Activated naive CD4-positive, alpha-beta T cell treated with anti-CD3 and anti-CD28 coated beads, Interleukin-2, amount 50 U/mL, for 72 hours (primary cell): Measurements from ENCODE around the gene IL1RAPL2. TPM values are rescaled to one million over a fixed set of nuclear protein-coding genes. Genes with fewer than 3 reads are reported as not detected.
"Not testable (repeated sequence)": the region's sequence is repeated elsewhere in the genome, so short reads cannot be mapped to it uniquely, and the experiment has no call there.

ENCODE experiments used
- ATAC-seq, 2 donors: fragments of 150-1000 bp; cut with Tn5 transposase; 2 replicates each; pipeline ENCODE4 v1.10.0; 2021; ENCODE audit warnings: mild to moderate bottlenecking in 2 of 2, moderate library complexity in 2 of 2
- DNase-seq, 2 donors: peaks; one replicate each; pipeline ENCODE4 v3.0.0; 2021 to 2022; ENCODE audit warnings: low spot score in 2 of 2
- H3K27ac Mint-ChIP-seq, 2 donors: one replicate each; pipeline ENCODE4 v1.8.0; 2022; ENCODE audit warnings: mild to moderate bottlenecking in 2 of 2, mixed read lengths in 2 of 2
- H3K36me3 Mint-ChIP-seq, 2 donors: one replicate each; pipeline ENCODE4 v1.8.0; 2022; ENCODE audit warnings: mixed read lengths in 2 of 2
- H3K9me3 Mint-ChIP-seq, 2 donors: one replicate each; pipeline ENCODE4 v1.8.0; 2022; ENCODE audit warnings: mixed read lengths in 2 of 2
- total RNA-seq, 2 donors: library from RNA; stranded (reverse); gene quantifications; one replicate each; pipeline ENCODE4 v1.2.3, GENCODE V29; 2022

Gene IL1RAPL2
- total RNA-seq, 2 donors from 2014 or later: not detected

DNA sequence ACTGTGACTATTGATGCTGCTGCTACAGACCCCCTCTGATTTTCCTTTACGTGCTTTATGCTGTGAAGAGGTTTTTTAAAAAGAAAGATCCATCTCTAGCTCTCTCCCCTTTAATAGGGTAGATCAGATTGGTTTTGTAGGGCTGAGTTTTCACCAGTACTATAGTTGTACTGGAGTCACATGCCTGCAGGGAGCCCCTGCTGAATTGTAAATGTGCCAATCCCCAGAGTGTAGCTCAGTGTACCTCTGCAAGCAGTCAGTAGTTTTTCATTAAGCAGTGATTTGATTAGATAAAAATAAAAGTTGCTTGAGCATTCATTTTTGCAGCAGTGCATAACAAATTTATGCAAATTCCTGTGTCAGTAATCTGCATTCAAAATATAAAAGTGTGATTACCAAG is 179.2 kb downstream of the IL1RAPL2 start:
- Mint-ChIP-seq H3K9me3 (no peaks in the 10 kb centered on the region), H3K27ac (no peak overlapping the region), H3K36me3 (no peaks in the 10 kb centered on the region)
- ATAC-seq (no peak), DNase-seq (no peak)

DNA sequence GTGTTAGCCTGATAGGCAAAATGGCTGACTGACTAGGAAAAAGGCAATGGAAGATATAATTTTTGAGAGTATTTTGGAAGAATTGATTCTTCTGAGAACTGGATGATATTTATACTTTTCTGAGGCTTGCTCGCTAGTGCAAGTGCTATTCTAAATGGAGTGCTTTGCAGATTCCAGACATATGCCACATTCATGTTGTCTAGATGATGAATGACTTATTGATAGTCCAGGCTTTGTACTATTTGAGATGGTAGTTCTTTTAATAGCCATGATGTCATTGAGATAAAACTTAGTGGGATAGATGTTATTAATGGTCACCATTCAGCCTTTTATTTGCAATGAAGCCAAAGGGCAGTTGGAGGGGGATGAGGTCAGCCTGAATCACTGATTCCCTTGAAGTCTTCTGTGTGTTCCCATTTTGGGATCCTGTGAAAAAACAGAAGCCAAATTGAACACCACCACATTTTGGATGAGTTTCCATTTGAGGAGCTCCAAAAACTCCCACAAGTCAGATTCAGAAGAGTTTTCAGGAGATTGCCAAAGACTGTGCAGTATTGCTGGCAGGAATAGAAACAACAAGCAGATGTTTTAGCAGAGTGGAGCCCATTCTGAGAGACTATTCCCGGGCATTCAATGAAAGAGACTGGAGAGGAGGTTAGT is 184.1 kb downstream of the IL1RAPL2 start:
- DNase-seq: no peak
- Mint-ChIP-seq H3K27ac (no peak overlapping the region), H3K36me3 (no peaks in the 10 kb centered on the region), H3K9me3 (no peaks in the 10 kb centered on the region)
- no peak for ATAC-seq

DNA sequence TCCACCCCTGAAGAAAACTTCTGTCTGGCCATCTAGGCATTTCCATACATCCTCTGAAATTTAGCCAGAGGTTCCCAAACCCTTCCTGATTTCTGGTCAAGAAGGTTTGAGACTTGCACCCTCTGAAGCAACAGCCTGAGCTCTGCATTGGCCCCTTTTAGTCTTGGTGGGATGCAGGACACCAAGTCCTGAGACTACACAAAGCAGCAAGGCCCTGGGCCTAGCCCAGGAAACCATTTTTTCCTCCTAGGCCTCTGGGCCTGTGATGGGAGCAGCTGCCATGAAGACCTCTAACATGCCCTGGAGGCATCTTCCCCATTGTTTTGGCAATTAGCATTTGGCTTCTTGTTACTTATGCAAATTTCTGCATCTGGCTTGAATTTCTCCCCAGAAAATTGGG is 196.6 kb downstream of the IL1RAPL2 start:
- no peak for DNase-seq
- ATAC-seq: no peak
- H3K9me3 Mint-ChIP-seq: peaks cover 10 to 14% of the 10 kb centered on the region in 2 donors
- H3K36me3 Mint-ChIP-seq: peaks cover 7 to 9% of the 10 kb centered on the region in 2 donors
- no peak overlapping the region for H3K27ac Mint-ChIP-seq

DNA sequence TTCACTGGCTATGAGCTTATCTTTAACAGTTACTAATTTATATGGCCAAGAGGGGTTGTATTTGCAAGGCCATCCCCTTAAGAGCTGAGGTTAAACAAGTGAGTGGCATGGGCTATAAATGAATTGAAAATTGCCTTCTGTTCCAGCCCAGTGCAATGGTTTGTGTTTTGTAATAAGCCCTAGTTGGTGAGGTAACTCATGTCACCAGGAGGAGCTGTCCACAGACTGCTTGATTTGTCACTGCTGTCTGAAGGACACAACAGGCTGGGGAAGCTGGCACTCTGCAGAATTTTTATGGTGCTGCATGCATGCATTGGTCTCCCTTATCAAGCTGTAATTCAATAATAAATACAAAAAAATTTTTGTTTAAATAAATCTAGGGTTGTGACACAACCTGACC is 223.8 kb downstream of the IL1RAPL2 start:
- ATAC-seq (no peak), DNase-seq (no peak)
- Mint-ChIP-seq H3K27ac (no peak overlapping the region), H3K36me3 (no peaks in the 10 kb centered on the region), H3K9me3 (no peaks in the 10 kb centered on the region)

DNA sequence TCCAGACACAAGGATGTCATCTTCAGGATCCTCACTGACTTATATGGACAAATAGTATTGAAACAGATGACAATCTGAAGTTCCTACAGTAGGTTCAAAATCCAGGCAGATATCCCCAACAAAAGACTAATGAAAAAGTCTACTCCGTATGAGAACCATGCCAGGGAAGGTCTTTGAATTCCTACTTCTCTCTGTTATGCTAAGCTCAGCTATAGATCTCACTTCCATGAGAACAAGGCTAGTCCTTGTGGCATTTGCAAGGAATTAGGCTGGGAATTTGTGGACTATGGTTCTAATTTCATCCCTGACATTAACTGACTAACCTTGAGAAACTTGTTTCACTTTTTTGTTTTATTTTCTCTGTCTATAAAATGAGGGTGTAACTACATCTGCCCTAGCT is 229.8 kb downstream of the IL1RAPL2 start:
- Mint-ChIP-seq H3K27ac (no peak overlapping the region), H3K9me3 (no peaks in the 10 kb centered on the region), H3K36me3 (no peaks in the 10 kb centered on the region)
- DNase-seq (no peak), ATAC-seq (no peak)

DNA sequence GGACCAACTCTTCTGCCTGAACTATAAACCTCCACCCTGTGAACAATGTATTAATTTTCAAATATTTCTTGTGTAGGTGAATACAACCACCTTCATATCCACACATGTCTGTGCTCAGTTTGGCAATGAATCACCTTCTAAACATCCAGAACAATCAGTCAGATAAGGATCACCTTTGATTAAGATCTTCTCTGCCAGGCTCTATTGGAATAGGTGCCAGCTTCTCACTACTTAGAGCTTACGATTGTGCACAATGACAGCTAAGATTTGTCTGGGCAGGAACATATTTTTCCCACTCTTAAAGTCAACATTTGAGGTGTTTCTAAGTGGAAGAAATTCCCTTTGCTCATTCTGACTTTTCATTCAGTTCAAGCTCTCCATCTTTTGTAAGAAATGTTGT is 237.2 kb downstream of the IL1RAPL2 start:
- Mint-ChIP-seq H3K27ac (no peak overlapping the region), H3K9me3 (peaks cover 0 to under 1% of the 10 kb centered on the region in 2 donors), H3K36me3 (no peaks in the 10 kb centered on the region)
- DNase-seq (no peak), ATAC-seq (no peak)

DNA sequence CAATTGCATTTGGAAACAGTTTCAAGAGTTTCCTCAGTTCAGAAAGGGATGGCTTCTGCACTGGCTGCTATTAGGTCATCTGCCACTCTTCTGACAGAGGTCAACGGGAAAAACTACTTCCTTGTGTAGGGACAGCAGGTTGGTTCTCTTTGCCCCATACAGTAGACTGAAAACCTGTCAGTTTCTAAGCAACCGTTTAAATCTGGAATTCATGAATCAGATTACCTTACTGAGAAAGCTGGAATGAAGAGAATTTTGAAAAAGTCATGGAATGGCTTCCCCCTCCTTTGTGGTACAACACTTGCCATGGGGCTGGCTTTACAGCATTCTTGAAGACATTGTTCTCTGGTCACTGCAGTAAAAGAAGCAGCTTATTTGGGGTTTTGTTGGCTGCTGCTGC is 240.3 kb downstream of the IL1RAPL2 start:
- Mint-ChIP-seq H3K36me3 (no peaks in the 10 kb centered on the region), H3K27ac (no peak overlapping the region), H3K9me3 (peaks cover 0 to 5% of the 10 kb centered on the region in 2 donors)
- no peak for DNase-seq
- ATAC-seq: no peak

DNA sequence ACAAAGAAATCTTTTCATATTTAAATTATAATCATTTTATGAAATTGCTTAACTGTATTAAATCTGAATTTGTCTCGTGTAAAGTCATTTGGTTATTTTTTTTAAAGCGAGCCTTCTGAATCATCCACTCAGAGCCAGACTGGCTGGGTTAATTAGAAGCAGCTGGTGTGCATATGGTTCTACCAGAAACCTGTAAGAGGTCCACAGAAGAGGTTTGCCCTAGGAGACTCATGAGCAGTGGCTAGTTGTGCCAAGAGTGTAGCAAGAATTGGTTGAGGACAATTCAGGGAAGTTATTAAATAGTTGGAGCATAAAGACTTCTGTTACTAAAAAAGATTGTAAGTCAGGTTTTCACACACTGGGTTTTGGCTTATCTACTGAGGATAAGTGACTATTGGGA is 267.4 kb downstream of the IL1RAPL2 start:
- DNase-seq (no peak), ATAC-seq (no peak)
- Mint-ChIP-seq H3K9me3 (no peaks in the 10 kb centered on the region), H3K27ac (no peak overlapping the region), H3K36me3 (no peaks in the 10 kb centered on the region)

DNA sequence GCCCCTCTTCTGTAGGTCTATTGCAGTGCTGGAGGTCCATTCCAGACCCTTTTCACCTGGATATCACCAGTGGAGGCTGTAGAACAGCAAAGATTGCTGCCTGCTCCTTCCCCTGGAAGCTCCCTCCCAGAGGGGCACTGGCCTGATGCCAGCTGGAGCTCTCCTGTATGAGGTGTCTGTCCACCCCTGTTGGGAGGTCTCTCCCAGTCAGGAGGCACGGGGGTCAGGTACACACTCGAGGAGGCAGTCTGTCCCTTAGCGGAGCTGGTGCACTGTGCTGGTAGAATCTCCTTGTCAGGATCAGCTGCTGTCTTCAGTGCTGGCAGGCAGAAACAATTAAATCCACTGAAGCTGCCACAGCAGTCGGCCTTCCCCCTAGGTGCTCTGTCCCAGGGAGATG is 276.6 kb downstream of the IL1RAPL2 start:
- DNase-seq (no peak), ATAC-seq (no peak)
- peaks cover 0 to 15% of the 10 kb centered on the region in 2 donors for H3K36me3 Mint-ChIP-seq
- peaks cover 4 to 10% of the 10 kb centered on the region in 2 donors for H3K9me3 Mint-ChIP-seq
- no peak overlapping the region for H3K27ac Mint-ChIP-seq

DNA sequence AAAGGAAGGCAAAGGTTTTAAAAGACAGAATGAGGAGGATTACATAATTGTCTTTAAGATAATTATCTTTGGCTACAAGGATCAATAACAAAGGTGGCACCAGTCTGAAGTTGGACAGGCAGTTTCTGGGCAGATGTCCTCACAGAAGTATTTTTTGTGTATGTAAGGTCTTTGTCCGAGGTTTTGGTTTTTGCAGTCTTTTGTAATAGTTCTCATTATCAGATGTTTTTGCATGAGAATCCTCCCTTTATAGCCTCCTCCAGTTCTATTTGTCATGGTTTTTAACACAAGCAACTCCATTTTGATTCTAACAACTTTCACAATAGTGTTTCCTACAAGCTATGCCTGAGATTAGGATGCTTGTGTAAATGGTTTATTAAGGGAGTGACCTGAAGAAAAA is 286.2 kb downstream of the IL1RAPL2 start:
- DNase-seq (no peak), ATAC-seq (no peak)
- Mint-ChIP-seq H3K36me3 (no peaks in the 10 kb centered on the region), H3K27ac (no peak overlapping the region), H3K9me3 (peaks cover 0 to 5% of the 10 kb centered on the region in 2 donors)

DNA sequence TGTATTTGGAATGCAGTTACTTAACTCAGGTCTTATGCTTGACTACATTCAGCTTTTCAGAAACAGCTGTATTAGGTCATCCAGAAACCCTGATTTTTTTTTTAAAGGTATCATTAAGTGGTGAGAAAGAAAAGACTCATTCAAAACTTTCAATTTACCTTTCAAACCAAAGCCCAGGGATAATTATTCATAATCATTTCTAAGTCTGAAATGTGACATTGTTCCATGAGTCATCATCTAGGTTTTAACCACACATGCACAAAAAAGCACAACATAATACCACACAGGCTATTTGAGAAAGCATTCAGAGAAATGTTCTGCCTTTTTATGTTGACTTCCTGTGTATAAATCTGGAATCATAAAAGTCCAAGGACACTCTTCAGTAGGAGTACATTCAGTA is 288.2 kb downstream of the IL1RAPL2 start:
- ATAC-seq (peak; percentile 33 to 89), DNase-seq (no peak)
- peaks cover 0 to 5% of the 10 kb centered on the region in 2 donors for H3K9me3 Mint-ChIP-seq
- H3K27ac Mint-ChIP-seq: peak overlapping the region in 1 of 2 donors; percentile 91
- H3K36me3 Mint-ChIP-seq: no peaks in the 10 kb centered on the region

DNA sequence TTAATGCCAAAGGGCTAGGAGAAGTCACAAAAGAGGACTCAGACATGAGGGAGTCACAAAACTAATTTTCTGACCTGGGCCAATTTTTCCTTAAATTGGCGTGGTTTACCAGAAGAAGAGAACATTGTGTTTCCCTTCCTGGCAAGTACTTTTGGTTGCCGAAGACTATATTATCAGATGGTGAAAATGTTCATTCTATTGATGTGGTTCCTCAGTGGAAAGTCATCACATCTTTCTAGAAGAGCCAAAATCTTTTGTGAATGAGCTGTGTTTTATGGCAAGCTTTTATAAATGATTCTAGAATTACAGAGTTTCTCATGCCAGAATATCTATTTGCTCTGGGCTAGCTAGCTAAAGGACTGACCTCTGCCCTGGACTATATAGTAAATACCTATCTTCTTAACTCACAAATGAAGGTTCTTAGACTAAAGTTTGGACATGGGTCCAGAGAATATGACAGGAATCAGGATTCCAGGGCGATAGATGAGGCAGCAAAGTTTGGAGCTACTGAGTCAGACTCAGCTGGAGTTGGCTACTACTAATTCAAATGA is 288.9 kb downstream of the IL1RAPL2 start:
- H3K27ac Mint-ChIP-seq: no peak overlapping the region
- DNase-seq: no peak
- no peaks in the 10 kb centered on the region for H3K36me3 Mint-ChIP-seq
- peaks cover 0 to 5% of the 10 kb centered on the region in 2 donors for H3K9me3 Mint-ChIP-seq
- peak in 1 of 2 donors; percentile 69 for ATAC-seq

DNA sequence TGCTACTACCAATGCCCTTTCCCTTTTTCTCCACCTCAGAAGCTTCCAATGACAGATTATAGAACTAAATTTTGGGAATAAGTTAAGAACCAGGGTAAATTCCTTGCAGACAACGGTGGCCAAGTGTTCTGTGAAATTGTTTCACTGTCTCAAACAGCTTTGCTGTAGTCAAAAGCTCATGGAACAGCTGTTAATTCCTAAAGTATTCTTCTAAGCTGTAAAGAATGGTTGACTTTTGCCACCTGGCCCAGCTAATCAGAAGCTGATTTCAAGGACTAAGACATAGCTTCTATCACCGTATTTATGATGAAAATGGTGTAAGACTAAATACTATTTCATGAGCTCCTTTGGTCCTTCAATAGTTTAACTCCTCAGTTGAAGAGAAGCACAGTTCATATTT is 297.5 kb downstream of the IL1RAPL2 start:
- no peaks in the 10 kb centered on the region for H3K9me3 Mint-ChIP-seq

DNA sequence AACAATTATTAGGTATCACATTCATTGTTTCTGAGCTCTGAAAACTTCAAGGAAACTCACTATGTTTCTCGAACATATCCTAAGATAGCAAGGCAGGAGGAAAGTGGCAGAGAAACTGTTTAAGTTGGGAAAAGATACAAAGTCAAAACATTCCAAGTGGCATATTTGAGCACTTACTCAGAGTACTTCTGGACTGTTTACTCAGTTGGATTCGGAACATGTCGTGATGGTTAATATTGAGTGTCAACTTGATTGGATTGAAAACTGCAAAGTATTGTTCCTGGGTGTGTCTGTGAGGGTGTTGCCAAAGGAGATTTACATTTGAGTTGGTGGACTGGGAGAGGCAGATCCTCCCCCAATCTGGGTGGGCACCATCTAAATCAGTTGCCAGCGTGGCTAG is 298.3 kb downstream of the IL1RAPL2 start:
- H3K27ac Mint-ChIP-seq: no peak overlapping the region
- ATAC-seq (no peak), DNase-seq (no peak)
- no peaks in the 10 kb centered on the region for H3K36me3 Mint-ChIP-seq
- H3K9me3 Mint-ChIP-seq: no peaks in the 10 kb centered on the region

More for the DNA sequence above, 297.5 kb downstream of the IL1RAPL2 start:
- DNase-seq (no peak), ATAC-seq (no peak)
- Mint-ChIP-seq H3K36me3 (no peaks in the 10 kb centered on the region), H3K27ac (no peak overlapping the region)

DNA sequence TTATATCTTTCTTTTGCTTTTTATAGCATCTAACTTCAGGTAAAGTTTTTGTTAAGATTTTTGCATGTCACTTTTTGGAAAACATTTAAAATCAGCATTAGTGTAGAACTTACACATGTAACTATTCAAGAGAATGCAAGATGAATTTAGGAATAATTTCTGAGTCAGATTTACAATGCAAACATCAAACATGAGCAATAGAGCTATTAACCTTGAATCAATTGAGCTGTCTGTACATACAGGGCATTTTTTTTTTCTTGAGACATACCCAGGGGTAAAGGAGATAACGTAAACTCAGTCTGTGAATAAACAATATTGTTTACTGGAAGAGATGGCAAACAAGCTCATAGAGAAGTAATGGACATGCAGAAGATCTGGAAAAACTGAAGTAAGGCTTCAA is 311.5 kb downstream of the IL1RAPL2 start:
- H3K36me3 Mint-ChIP-seq: no peaks in the 10 kb centered on the region
- no peak overlapping the region for H3K27ac Mint-ChIP-seq
- ATAC-seq (no peak), DNase-seq (no peak)
- H3K9me3 Mint-ChIP-seq: peaks cover 0 to 4% of the 10 kb centered on the region in 2 donors

DNA sequence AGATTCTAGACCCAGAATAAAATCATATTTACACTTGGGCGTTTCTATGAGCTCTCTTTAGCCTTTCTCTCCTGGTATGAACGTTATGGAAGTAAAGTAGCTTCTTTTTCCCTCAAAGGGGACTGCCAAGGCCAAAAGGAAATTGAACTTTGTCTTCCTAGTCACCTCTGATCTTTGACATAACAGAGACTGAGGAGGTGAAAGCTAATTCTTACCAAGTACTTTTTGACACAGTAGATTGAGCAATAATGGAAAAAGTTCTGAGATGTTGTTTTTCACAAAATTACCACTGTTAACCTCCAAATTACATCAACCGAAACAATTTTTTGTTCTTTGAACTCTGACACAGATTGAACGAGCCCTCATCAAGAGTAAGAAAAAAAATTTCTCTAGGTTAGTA is 336.1 kb downstream of the IL1RAPL2 start:
- DNase-seq (no peak), ATAC-seq (peak in 1 of 2 donors; percentile 52)
- Mint-ChIP-seq H3K9me3 (no peaks in the 10 kb centered on the region), H3K27ac (no peak overlapping the region), H3K36me3 (no peaks in the 10 kb centered on the region)

DNA sequence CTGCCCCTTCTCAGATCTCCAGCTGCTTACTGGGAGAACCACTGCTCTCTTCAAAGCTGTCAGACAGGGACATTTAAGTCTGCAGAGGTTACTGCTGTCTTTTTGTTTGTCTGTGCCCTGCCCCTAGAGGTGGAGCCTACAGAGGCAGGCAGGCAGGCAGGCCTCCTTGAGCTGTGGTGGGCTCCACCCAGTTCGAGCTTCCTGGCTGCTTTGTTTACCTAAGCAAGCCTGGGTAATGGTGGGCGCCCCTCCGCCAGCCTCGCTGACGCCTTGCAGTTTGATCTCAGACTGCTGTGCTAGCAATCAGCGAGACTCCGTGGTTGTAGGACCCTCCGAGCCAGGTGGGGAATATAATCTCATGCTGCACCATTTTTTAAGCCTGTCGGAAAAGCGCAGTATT is 343.7 kb downstream of the IL1RAPL2 start:
- H3K27ac Mint-ChIP-seq: peak overlapping the region in 1 of 2 donors; percentile 25
- DNase-seq, H3K36me3 Mint-ChIP-seq, ATAC-seq, H3K9me3 Mint-ChIP-seq: not testable (repeated sequence)

DNA sequence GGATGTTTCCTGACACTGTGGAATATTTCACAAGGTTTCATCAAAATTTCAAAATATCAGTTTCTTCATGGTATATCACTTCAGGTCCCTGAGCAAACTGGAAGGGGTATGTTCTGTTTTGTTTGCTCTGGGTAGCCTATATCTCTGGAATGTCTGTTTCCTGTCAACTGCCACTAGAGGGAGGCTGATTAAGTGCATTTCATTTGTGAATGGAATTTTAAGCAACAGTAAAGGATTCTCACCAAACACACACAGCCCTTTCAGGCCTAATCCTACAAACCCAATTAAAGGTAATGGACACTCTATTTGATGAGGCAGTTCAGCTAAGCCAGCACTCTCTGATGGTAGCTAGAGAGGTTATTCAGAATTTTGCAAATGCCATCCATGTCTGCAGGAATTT is 347.3 kb downstream of the IL1RAPL2 start:
- ATAC-seq: no peak
- DNase-seq: no peak
- Mint-ChIP-seq H3K36me3 (no peaks in the 10 kb centered on the region), H3K9me3 (no peaks in the 10 kb centered on the region), H3K27ac (no peak overlapping the region)
